ENCODE measurements around the gene LINC00237.

DNA sequence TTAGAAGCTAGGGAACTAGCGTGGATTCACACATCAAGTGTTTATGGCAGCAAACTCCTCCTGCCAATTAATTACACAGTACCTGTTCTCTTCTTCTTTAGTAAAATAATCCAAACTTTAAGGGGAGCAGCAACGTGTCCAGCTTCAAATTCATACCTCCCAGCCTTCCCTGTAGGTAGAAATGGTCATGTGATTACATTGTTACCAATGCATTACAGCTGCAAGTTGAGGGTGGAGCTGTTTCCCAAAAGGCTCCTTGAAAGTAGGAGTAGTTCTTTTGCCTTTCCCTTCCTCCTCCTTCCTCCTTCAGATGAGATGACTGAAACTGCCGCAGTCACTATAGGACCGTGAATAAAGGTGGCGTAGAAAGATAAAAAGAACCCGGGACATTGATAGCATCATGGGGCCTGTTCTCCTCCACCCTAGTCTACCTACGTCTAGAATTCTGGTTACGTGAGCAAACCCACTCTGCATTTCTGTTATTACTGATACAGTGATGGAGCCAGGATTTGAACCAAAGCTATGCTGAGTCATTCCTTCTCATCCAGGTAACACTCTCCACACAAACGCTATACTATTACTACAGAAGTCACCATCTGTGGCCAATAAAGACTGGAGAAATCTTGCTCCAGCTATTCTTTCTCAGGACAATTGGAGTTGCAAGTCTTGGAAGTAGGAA is 18.2 kb downstream of the LINC00237 start:
- TF ChIP-seq, protein P1, sequence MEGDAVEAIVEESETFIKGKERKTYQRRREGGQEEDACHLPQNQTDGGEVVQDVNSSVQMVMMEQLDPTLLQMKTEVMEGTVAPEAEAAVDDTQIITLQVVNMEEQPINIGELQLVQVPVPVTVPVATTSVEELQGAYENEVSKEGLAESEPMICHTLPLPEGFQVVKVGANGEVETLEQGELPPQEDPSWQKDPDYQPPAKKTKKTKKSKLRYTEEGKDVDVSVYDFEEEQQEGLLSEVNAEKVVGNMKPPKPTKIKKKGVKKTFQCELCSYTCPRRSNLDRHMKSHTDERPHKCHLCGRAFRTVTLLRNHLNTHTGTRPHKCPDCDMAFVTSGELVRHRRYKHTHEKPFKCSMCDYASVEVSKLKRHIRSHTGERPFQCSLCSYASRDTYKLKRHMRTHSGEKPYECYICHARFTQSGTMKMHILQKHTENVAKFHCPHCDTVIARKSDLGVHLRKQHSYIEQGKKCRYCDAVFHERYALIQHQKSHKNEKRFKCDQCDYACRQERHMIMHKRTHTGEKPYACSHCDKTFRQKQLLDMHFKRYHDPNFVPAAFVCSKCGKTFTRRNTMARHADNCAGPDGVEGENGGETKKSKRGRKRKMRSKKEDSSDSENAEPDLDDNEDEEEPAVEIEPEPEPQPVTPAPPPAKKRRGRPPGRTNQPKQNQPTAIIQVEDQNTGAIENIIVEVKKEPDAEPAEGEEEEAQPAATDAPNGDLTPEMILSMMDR (IDR thresholded peaks at IDR 0.05), result no peak
- no peak for TF ChIP-seq POLR2A (IDR thresholded peaks at IDR 0.05)
